Ureter (tissue), 1 donor: ENCODE results near the gene PAQR3. TPM values are rescaled to one million over a fixed set of nuclear protein-coding genes. Genes with fewer than 3 reads are reported as not detected.

Source experiments
- DNase-seq: peaks from one replicate; pipeline ENCODE4 v3.0.0-alpha.2; 2020; ENCODE audit warnings: low spot score
- total RNA-seq: library from RNA; stranded (reverse); gene quantifications from one replicate; pipeline ENCODE4 v1.2.4, GENCODE V29; 2023
- donor health status: DM: yes; HTN: yes; CAD: no.

The PAQR3 gene
- total RNA-seq, 1 donor from 2014 or later, result 15.6 TPM

DNA sequence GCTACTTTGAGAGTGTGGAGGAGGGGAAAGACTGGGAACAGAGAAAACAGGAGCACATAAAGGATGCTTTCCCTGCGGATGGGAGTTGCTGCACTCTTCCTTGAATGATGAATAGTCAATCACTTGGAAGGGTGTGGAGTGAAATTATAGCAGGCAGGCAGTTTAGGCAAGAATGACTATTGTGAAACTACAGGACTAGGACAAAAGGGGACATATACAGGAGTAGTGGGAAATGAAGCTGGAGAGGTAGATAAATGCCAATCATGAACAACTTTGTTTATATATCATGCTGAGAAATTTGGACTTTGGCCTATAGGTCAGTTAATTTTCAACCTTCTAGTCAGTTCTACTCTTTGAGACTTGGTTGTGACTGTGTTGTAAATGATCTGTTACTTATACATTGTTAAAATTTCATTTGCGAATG is 76.9 kb downstream of the PAQR3 start:
- DNase-seq, result no peak

Other genes with a start within 250 kb of the PAQR3 start
- gene BMP2K, start 163.1 kb downstream of the PAQR3 start, total RNA-seq, result 34.7 TPM